GM21360 (cell line): Measurements from ENCODE around the gene SENP2.
"Not testable (repeated sequence)": the region's sequence is repeated elsewhere in the genome, so short reads cannot be mapped to it uniquely, and the experiment has no call there.

Experiments used
- ATAC-seq: cut with Tn5 transposase; IDR thresholded peaks from one replicate; pipeline ENCODE4 v1.9.1; 2021; ENCODE audit warnings: mild to moderate bottlenecking, moderate library complexity; ENCODE audit not compliant: unreplicated experiment

Gene SENP2

DNA sequence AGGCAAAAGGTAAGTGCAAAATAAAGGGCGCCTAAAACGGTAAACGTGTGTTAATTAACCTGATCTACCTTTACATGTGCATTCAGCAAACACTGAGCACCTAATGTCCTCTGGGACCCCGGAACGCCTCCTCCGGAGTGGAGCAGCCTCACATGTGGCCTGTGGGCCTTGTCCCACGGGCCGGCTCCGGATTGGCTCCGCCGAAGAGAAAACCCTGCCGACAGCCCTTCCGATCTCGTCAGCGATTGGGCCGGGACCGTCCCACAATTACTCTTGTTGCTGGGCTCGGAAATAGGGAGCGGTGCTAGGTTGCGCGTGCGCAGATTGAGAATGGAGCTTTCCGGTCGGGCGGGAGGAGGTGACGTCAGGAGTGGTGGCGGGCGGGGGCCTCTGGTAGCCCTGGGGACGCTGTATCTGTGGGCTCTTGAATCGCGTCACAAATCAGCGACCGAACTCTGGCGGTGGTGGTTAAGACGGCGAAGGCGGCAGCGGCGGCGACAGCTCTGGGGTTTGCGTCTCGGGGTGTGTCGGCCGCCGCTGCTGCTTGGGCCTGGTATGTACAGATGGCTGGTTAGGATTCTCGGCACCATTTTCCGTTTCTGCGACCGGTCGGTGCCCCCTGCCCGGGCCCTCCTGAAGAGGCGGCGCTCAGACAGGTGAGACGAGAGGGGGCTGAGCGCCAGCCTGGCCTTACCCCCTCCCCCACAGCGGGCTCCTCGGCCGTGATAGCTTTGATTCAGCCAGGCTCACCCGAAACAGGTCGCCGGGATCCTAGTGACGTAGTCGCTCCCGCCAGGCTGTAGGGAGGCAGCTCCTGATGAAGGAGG, at the start of gene SENP2:
TSS of gene SENP2 (plus strand) at position 437 of the 827 bp plus-strand sequence. CDS start at position 556, 119 bp downstream.
- peak; percentile 92 for ATAC-seq

- ATAC-seq, result peak; percentile 97
Observed at GRCh38 chr3:185537369-185537970, 48.6 kb upstream of the SENP2 start.

- ATAC-seq, result no peak
Observed at GRCh38 chr3:185539934-185540333, 46.2 kb upstream of the SENP2 start.

GRCh38 chr3:185540695-185541094, 45.4 kb upstream of the SENP2 start:
- ATAC-seq, result no peak

GRCh38 chr3:185549122-185549521, 37.0 kb upstream of the SENP2 start:
- ATAC-seq, result no peak

- no peak for ATAC-seq
Observed at GRCh38 chr3:185549651-185550111, 36.4 kb upstream of the SENP2 start.

GRCh38 chr3:185552358-185552877, 33.7 kb upstream of the SENP2 start, which contains the start of gene LIPH:
Gene LIPH, minus strand, starts transcription at chr3:185552588. Its CDS starts 117 bp downstream, at chr3:185552471.
- no peak for ATAC-seq

DNA sequence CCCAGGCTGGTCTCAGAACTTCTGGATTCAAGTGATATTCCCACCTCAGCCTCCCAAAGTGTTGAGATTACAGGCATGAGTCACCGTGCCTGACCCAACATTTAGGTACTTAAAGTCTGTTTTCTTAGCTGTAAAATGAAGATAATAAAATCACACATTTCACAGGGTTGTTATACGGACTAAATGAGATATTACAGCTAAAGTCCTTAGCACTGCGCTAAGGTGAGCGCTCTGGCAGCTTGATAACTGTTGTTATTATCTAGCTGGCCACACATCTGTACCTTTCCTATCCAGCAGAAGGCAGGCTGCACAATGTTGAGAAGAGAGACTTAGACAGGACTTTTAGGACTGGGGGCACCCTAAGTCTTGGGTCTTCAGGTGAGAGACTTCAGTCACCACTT, 31.0 kb upstream of the SENP2 start:
- no peak for ATAC-seq

- ATAC-seq, result no peak
Observed at GRCh38 chr3:185555860-185556347, 30.2 kb upstream of the SENP2 start.

DNA sequence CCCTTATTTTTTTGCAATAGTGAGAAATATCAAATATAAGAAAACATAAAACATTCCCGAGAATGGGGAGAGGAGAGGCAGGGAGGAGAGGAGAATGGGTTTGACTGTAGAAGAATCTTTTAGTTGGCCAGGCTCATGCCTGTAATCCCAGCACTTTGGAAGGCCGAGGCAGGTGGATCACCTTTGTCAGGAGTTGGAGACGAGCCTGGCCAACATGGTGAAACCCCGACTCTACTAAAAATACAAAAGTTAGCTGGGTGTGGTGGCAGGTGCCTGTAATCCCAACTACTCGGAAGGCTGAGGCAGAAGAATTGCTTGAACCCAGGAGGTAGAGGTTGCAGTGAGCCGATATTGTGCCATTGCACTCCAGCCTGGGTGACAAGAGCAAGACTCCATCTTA, 29.5 kb upstream of the SENP2 start:
- not testable (repeated sequence) for ATAC-seq

DNA sequence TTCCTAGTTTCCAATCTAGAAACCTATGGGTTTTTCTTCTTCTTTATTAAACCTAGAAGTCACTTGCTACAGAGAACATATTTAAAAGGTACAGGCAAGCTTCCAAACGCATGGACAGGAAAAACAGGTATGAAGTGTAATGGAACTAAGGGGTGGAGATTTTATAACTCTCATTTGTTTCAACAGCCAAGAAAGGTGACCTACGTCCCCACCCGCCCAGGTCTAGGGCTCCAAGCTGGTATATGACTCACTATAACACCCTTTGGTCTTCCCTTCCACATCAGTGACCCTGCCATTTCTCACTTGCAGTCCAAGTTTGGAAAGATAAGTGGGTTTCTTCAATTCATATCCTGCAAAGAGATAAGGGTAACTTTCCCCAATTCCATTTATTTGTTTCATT, 27.7 kb upstream of the SENP2 start:
- ATAC-seq, result no peak

GRCh38 chr3:185559706-185560090, 26.4 kb upstream of the SENP2 start:
- no peak for ATAC-seq

- no peak for ATAC-seq
Observed at GRCh38 chr3:185560676-185561075, 25.4 kb upstream of the SENP2 start.

DNA sequence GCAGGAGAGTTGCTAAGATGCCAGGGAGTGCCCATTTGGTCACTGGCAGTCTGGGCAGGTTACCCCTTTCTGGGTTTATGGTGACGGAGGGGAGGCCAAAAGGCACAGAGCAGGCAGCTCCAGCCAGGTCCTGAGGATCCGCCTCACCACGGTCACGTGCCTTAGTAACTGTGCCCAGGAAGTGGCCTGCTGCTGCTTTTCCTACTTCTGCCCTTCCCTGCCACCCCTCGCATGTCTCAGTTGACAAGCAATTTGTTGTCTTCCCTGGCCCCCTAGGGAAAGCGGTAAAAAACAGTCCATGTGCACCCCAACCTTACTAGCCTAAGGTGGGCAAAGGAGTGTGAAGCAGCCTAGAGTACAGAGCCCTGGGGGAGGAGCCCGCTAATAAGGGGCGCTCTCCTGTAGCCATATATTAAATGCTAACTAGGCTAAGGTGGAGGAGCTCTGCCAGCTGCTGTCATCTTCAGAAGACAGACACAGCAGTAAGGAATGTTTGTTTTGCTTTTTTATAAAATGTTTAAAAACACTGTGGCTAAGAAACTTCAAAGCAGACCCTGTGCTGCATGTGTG, 24.6 kb upstream of the SENP2 start:
- ATAC-seq, result no peak

- no peak for ATAC-seq
Observed at GRCh38 chr3:185561958-185562357, 24.1 kb upstream of the SENP2 start.

GRCh38 chr3:185572183-185572582, 13.9 kb upstream of the SENP2 start:
- ATAC-seq, result no peak

DNA sequence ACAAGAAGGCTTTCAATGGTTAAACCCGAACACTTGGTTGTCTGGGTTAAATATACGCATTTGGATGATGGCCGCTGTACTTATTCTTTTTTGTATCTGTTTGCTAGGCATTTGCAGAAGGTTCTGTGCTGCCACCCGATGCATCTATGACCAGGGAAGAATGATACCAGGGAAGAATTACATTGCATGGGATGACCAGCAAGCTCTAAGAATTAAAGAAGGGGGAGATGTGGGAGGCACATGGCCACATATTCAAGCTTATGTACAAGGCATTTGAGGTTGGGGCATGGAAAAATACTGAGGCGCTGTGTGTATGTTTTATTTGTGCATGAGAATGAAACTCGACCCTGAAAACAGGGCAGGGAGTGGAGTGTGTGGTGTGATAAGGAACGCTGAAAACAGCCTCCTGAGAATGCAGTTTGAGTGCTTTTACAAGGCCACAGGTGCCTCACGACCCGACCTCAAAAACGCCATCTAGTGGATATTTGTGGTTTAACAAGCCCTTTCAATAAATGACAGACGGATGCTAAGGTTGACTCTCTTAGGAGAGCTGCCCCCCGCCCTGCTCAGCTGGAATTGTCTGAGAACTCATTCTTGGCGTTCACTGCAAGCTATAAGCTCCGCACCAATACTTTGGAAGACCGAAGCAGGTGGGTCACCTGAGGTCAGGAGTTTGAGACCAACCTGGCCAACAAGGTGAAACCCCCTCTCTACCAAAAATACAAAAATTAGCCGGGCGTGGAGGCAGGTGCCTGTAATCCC, 10.8 kb upstream of the SENP2 start:
- ATAC-seq, result not testable (repeated sequence)

GRCh38 chr3:185582236-185582635, 3.9 kb upstream of the SENP2 start:
- ATAC-seq, result no peak

GRCh38 chr3:185582871-185583270, 3.2 kb upstream of the SENP2 start:
- ATAC-seq, result no peak

DNA sequence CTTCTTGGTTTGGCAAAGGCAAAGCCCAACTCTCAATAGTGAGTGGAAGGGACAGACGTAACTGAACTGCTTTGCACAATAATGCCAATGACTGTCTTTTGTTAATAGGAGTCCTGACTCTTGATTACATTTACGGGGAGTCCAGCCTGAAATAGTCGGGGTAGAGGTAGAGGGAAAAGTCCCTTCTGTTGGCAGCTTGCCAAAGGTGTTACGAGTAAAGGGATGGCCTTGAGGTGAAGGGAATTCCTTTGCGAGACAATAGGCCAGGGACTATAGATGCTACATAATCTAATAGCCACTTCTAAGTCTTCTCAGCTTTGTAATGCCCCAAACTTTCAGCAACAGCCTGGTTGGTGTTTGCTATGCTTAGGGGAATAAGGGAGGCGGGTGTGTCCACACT, 2.2 kb upstream of the SENP2 start:
- no peak for ATAC-seq

- no peak for ATAC-seq
Observed at GRCh38 chr3:185584686-185585085, 1.4 kb upstream of the SENP2 start.
